Fibroblast of lung (primary cell): ENCODE data around the gene PDLIM3.

Source experiments
- CTCF ChIP-seq, 2 donors: IDR thresholded peaks in 1 of 2; conservative IDR thresholded peaks in 1 of 2; 1 replicate in 1 of 2; 2 replicates in 1 of 2; pipeline ENCODE4 v1.5.1; 2011 to 2012; ENCODE audit warnings: low read length in 2 of 2, control low read depth in 1 of 2, inconsistent platforms in 1 of 2, low read depth in 1 of 2, mild to moderate bottlenecking in 1 of 2
- EZH2 ChIP-seq: IDR thresholded peaks from 2 replicates; pipeline ENCODE4 v1.5.1; 2012; ENCODE audit warnings: low read length, control low read depth, mild to moderate bottlenecking; ENCODE audit errors: missing control alignments

GRCh38 chr4:185522451-185522850 is 12.9 kb downstream of the PDLIM3 start:
- TF ChIP-seq CTCF (conservative IDR thresholded peaks at IDR 0.05 in 1 of 2, IDR thresholded peaks at IDR 0.05 in 1 of 2; ENCODE audit: low read depth in 1 of 2, low read length in 2 of 2) (no peak), EZH2 (no peak)
